KMS-11 (cell line): ENCODE measurements around the gene FHIT.

Experiments used
- H2AFZ ChIP-seq: fragments of 200-600 bp; sonication (generic); 2 replicates; pipeline ENCODE4 v1.6.1; 2016; ENCODE audit warnings: antibody characterized with exemption, mixed run types, low read depth
- H3K27ac ChIP-seq: fragments of 200-600 bp; sonication (generic); 2 replicates; pipeline ENCODE4 v1.6.1; 2016; ENCODE audit warnings: mild to moderate bottlenecking, mixed run types
- H3K27me3 ChIP-seq: fragments of 200-600 bp; sonication (generic); 2 replicates; pipeline ENCODE4 v1.6.1; 2017; ENCODE audit warnings: mild to moderate bottlenecking, low read depth, mixed run types, moderate library complexity; ENCODE audit not compliant: insufficient read depth
- H3K36me3 ChIP-seq: fragments of 200-600 bp; sonication (generic); 2 replicates; pipeline ENCODE4 v1.6.1; 2017; ENCODE audit warnings: mild to moderate bottlenecking, mixed run types; ENCODE audit not compliant: insufficient read depth
- H3K4me1 ChIP-seq: fragments of 200-600 bp; sonication (generic); 2 replicates; pipeline ENCODE4 v1.6.1; 2016; ENCODE audit warnings: mild to moderate bottlenecking, low read depth, mixed run types; ENCODE audit not compliant: poor library complexity, severe bottlenecking
- H3K4me2 ChIP-seq: fragments of 200-600 bp; sonication (generic); 2 replicates; pipeline ENCODE4 v1.7.0; 2016; ENCODE audit warnings: mild to moderate bottlenecking, mixed run types
- H3K4me3 ChIP-seq: fragments of 200-600 bp; sonication (generic); IDR thresholded peaks from 2 replicates; pipeline ENCODE4 v1.6.1; 2017; ENCODE audit warnings: low read depth, low read length, mixed read lengths; ENCODE audit not compliant: insufficient read depth
- H3K79me2 ChIP-seq: fragments of 200-600 bp; sonication (generic); 2 replicates; pipeline ENCODE4 v1.6.1; 2016; ENCODE audit warnings: low read depth, mixed run types; ENCODE audit not compliant: insufficient read depth
- H3K9ac ChIP-seq: fragments of 200-600 bp; sonication (generic); 2 replicates; pipeline ENCODE4 v1.6.1; 2016; ENCODE audit warnings: mild to moderate bottlenecking, mixed run types
- H4K20me1 ChIP-seq: fragments of 200-600 bp; sonication (generic); 2 replicates; pipeline ENCODE4 v1.6.1; 2016; ENCODE audit warnings: mild to moderate bottlenecking, mixed run types; ENCODE audit not compliant: insufficient read depth
- CTCF ChIP-seq: fragments of 200-600 bp; sonication (generic); conservative IDR thresholded peaks from 2 replicates; pipeline ENCODE4 v1.6.1; 2017; ENCODE audit warnings: low read depth, mild to moderate bottlenecking, antibody characterized with exemption, low read length, moderate library complexity, mixed read lengths

FHIT gene

GRCh38 chr3:59766200-59766872, 1484.9 kb downstream of the FHIT start:
- no peak overlapping the region for H3K27ac ChIP-seq
- no peak overlapping the region for H3K4me2 ChIP-seq
- TF ChIP-seq CTCF, result no peak
- no peaks in the 10 kb centered on the region for H3K36me3 ChIP-seq
- no peak overlapping the region for H3K9ac ChIP-seq
- H3K4me3 ChIP-seq, result no peak overlapping the region
- H2AFZ ChIP-seq, result no peak overlapping the region
- no peaks in the 10 kb centered on the region for H3K27me3 ChIP-seq
- no peaks in the 10 kb centered on the region for H4K20me1 ChIP-seq
- no peaks in the 10 kb centered on the region for H3K4me1 ChIP-seq
- no peaks in the 10 kb centered on the region for H3K79me2 ChIP-seq

GRCh38 chr3:59764171-59764570, 1487.1 kb downstream of the FHIT start:
- no peak overlapping the region for H2AFZ ChIP-seq
- H3K27me3 ChIP-seq, result no peaks in the 10 kb centered on the region
- no peaks in the 10 kb centered on the region for H4K20me1 ChIP-seq
- no peak for TF ChIP-seq CTCF
- no peak overlapping the region for H3K27ac ChIP-seq
- H3K4me3 ChIP-seq, result no peak overlapping the region
- no peaks in the 10 kb centered on the region for H3K4me1 ChIP-seq
- no peaks in the 10 kb centered on the region for H3K79me2 ChIP-seq
- no peak overlapping the region for H3K9ac ChIP-seq
- H3K36me3 ChIP-seq, result no peaks in the 10 kb centered on the region
- H3K4me2 ChIP-seq, result no peak overlapping the region

GRCh38 chr3:59762941-59763340, 1488.3 kb downstream of the FHIT start:
- no peak overlapping the region for H3K4me3 ChIP-seq
- H2AFZ ChIP-seq, result no peak overlapping the region
- H3K27me3 ChIP-seq, result no peaks in the 10 kb centered on the region
- no peaks in the 10 kb centered on the region for H4K20me1 ChIP-seq
- H3K9ac ChIP-seq, result no peak overlapping the region
- no peaks in the 10 kb centered on the region for H3K79me2 ChIP-seq
- no peaks in the 10 kb centered on the region for H3K36me3 ChIP-seq
- no peaks in the 10 kb centered on the region for H3K4me1 ChIP-seq
- no peak for TF ChIP-seq CTCF
- H3K4me2 ChIP-seq, result no peak overlapping the region
- H3K27ac ChIP-seq, result no peak overlapping the region

GRCh38 chr3:59759298-59760031, 1491.8 kb downstream of the FHIT start:
- no peak overlapping the region for H3K4me2 ChIP-seq
- TF ChIP-seq CTCF, result no peak
- H3K79me2 ChIP-seq, result no peaks in the 10 kb centered on the region

More at GRCh38 chr3:59759298-59760031, 1491.8 kb downstream of the FHIT start:
- Histone ChIP-seq H3K4me1 (no peaks in the 10 kb centered on the region), H3K4me3 (no peak overlapping the region), H3K36me3 (no peaks in the 10 kb centered on the region), H3K27ac (no peak overlapping the region), H2AFZ (no peak overlapping the region), H4K20me1 (no peaks in the 10 kb centered on the region), H3K27me3 (no peaks in the 10 kb centered on the region), H3K9ac (no peak overlapping the region)
